GM12878 (cell line): ENCODE data around the gene NACC1. TPM values are rescaled to one million over a fixed set of nuclear protein-coding genes. Genes with fewer than 3 reads are reported as not detected.

Experiments used
- ATAC-seq: fragments of 200-7000 bp; cut with Tn5 transposase; 3 replicates; pipeline ENCODE4 v1.9.1; 2020; ENCODE audit warnings: mild to moderate bottlenecking, moderate library complexity
- BruUV-seq: library from RNA; stranded (reverse); fragments of 400-500 nt; replicated peaks from 2 replicates; lab custom pipeline; 2021; lab: Mats Ljungman, UMichigan
- CTCF ChIA-PET: fragments of 300-600 bp; sonication (Branson Sonifier 250); formaldehyde crosslinking; extraction: SDS; loops from one replicate; lab custom pipeline; 2021; ENCODE audit warnings: inconsistent platforms; lab: Yijun Ruan, JAX
- POLR2A ChIA-PET: fragments of 350-600 bp; formaldehyde crosslinking; extraction: SDS; loops from one replicate; lab custom pipeline; 2021; ENCODE audit warnings: inconsistent platforms; lab: Charles Lee
- RAD21 ChIA-PET: fragments of 300-600 bp; sonication (Branson Sonifier 250); formaldehyde crosslinking; loops from one replicate; lab custom pipeline; 2023; ENCODE audit warnings: antibody characterized with exemption; ENCODE audit not compliant: unreplicated experiment; lab: Charles Lee
- SMC1A ChIA-PET: fragments of 300-600 bp; sonication (Branson Sonifier 250); formaldehyde crosslinking; loops from one replicate; lab custom pipeline; 2023; ENCODE audit not compliant: unreplicated experiment, uncharacterized antibody; lab: Charles Lee
- DNase-seq: peaks from one replicate; pipeline ENCODE4 v3.0.0-alpha.2; 2011; ENCODE audit warnings: low read depth, low spot score
- FAIRE-seq: peaks from 3 replicates; lab custom pipeline; 2011; peaks lifted over from hg19 to GRCh38; lab: Jason Lieb, UNC
- H2AFZ ChIP-seq: 2 replicates; pipeline ENCODE4 v1.6.0; 2011; ENCODE audit warnings: low read depth, low read length, control low read depth; ENCODE audit not compliant: control insufficient read depth
- H3K27ac ChIP-seq: 2 replicates; pipeline ENCODE4 v1.5.1; 2011; ENCODE audit warnings: control low read depth; ENCODE audit not compliant: control insufficient read depth, insufficient read depth
- H3K27me3 ChIP-seq, 2 experiments: replicated peaks in 1 of 2; 2 replicates each; pipeline versions ENCODE4 v1.6.0 to v1.6.1; 2011; ENCODE audit warnings: low read length in 1 of 2; ENCODE audit not compliant: control insufficient read depth in 2 of 2, insufficient read depth in 2 of 2
- H3K36me3 ChIP-seq, 2 experiments: 2 replicates each; pipeline ENCODE4 v1.5.1; 2011; ENCODE audit warnings: low read length in 1 of 2; ENCODE audit not compliant: control insufficient read depth in 2 of 2, insufficient read depth in 2 of 2
- H3K4me1 ChIP-seq: 2 replicates; pipeline ENCODE4 v1.6.1; 2011; ENCODE audit warnings: mild to moderate bottlenecking, low read length, moderate library complexity, mixed read lengths; ENCODE audit not compliant: control insufficient read depth, insufficient read depth
- H3K4me2 ChIP-seq: 2 replicates; pipeline ENCODE4 v1.6.0; 2011; ENCODE audit warnings: control low read depth; ENCODE audit not compliant: control insufficient read depth, insufficient read depth
- H3K4me3 ChIP-seq: fragments of 200-600 bp; sonication (generic); 2 replicates; pipeline ENCODE4 v1.5.1; 2016
- H3K79me2 ChIP-seq: 2 replicates; pipeline ENCODE4 v1.6.0; 2011; ENCODE audit warnings: low read length; ENCODE audit not compliant: control insufficient read depth, insufficient read depth
- H3K9ac ChIP-seq: 2 replicates; pipeline ENCODE4 v1.8.0; 2011; ENCODE audit warnings: low read length, control low read depth, mixed read lengths; ENCODE audit not compliant: control insufficient read depth, insufficient read depth
- H3K9me3 ChIP-seq: replicated peaks from 3 replicates; pipeline ENCODE4 v1.5.1; 2011; ENCODE audit warnings: mild to moderate bottlenecking, low read length; ENCODE audit not compliant: control insufficient read depth, insufficient read depth
- H4K20me1 ChIP-seq: 2 replicates; pipeline ENCODE4 v1.6.0; 2011; ENCODE audit not compliant: control insufficient read depth, insufficient read depth
- ATF2 ChIP-seq: IDR thresholded peaks from 2 replicates; pipeline ENCODE4 v1.6.1; 2012; ENCODE audit warnings: low read length, inconsistent platforms
- ATF7 ChIP-seq: fragments of 450-650 bp; IDR thresholded peaks from 2 replicates; pipeline ENCODE4 v1.6.1; 2016; ENCODE audit warnings: low read depth, mild to moderate bottlenecking
- CEBPZ ChIP-seq: fragments of 150-350 bp; IDR thresholded peaks from 2 replicates; pipeline ENCODE4 v1.6.1; 2016; ENCODE audit warnings: low read depth, low read length
- EP300 ChIP-seq, 2 experiments: fragments of 150-350 bp in 1 of 2; IDR thresholded peaks; 2 replicates each; pipeline ENCODE4 v1.6.1; 2011 to 2012; ENCODE audit warnings: low read depth in 2 of 2, low read length in 2 of 2, borderline replicate concordance in 1 of 2, improper control_type of control experiment in 1 of 2, inconsistent platforms in 1 of 2; ENCODE audit not compliant: control insufficient read depth in 1 of 2
- EZH2 ChIP-seq: IDR thresholded peaks from 2 replicates; pipeline ENCODE4 v1.6.1; 2012; ENCODE audit warnings: low read depth, mild to moderate bottlenecking, control low read depth, inconsistent platforms, low read length, borderline replicate concordance; ENCODE audit not compliant: control insufficient read depth
- FOXM1 ChIP-seq: IDR thresholded peaks from 2 replicates; pipeline ENCODE4 v1.6.1; 2012; ENCODE audit warnings: low read depth, mild to moderate bottlenecking, inconsistent platforms, low read length, moderate library complexity
- IKZF1 ChIP-seq: fragments of 450-650 bp; conservative IDR thresholded peaks from 2 replicates; pipeline ENCODE4 v1.6.1; 2017; ENCODE audit warnings: antibody characterized with exemption, mild to moderate bottlenecking
- JUNB ChIP-seq: IDR thresholded peaks from 2 replicates; pipeline ENCODE4 v1.6.1; 2016; ENCODE audit warnings: antibody characterized with exemption, mild to moderate bottlenecking
- JUND ChIP-seq: IDR thresholded peaks from 2 replicates; pipeline ENCODE4 v1.6.1; 2012; ENCODE audit warnings: low read depth, mild to moderate bottlenecking, low read length, improper control_type of control experiment, moderate library complexity
- NBN ChIP-seq: fragments of 450-650 bp; IDR thresholded peaks from 2 replicates; pipeline ENCODE4 v1.6.1; 2016
- PKNOX1 ChIP-seq: fragments of 450-650 bp; IDR thresholded peaks from 2 replicates; pipeline ENCODE4 v1.6.1; 2016; ENCODE audit warnings: mild to moderate bottlenecking
- RFX5 ChIP-seq: IDR thresholded peaks from 2 replicates; pipeline ENCODE4 v1.6.1; 2011; ENCODE audit warnings: low read depth, low read length, improper control_type of control experiment
- SMAD1 ChIP-seq: fragments of 450-650 bp; IDR thresholded peaks from 2 replicates; pipeline ENCODE4 v1.6.1; 2018; ENCODE audit warnings: mild to moderate bottlenecking, low read depth; ENCODE audit not compliant: partially characterized antibody
- SP1 ChIP-seq: IDR thresholded peaks from one replicate; pipeline ENCODE4 v1.6.1; 2011; ENCODE audit warnings: low read depth, low read length
- STAT1 ChIP-seq: fragments of 450-650 bp; conservative IDR thresholded peaks from 2 replicates; pipeline ENCODE4 v1.6.1; 2014; ENCODE audit warnings: antibody characterized with exemption, mild to moderate bottlenecking
- SUZ12 ChIP-seq: fragments of 200-600 bp; sonication (generic); IDR thresholded peaks from one replicate; pipeline ENCODE4 v1.6.1; 2018; ENCODE audit warnings: antibody characterized with exemption, mild to moderate bottlenecking; ENCODE audit not compliant: unreplicated experiment
- YBX1 ChIP-seq: fragments of 450-650 bp; IDR thresholded peaks from 2 replicates; pipeline ENCODE4 v1.6.1; 2016; ENCODE audit warnings: antibody characterized with exemption
- ZNF207 ChIP-seq: fragments of 450-650 bp; IDR thresholded peaks from 2 replicates; pipeline ENCODE4 v1.6.1; 2014; ENCODE audit warnings: antibody characterized with exemption, mild to moderate bottlenecking, borderline replicate concordance
- WGBS: methylation state at CpG from one replicate; pipeline ENCODE4 v1.1.6; 2016; ENCODE audit warnings: low lambda C conversion rate; ENCODE audit not compliant: insufficient replicate concordance, insufficient coverage; ENCODE audit errors: missing lambda C conversion rate; 5-methylcytosine and 5-hydroxymethylcytosine counted together
- in situ Hi-C: fragments of 300-500 bp; cut with MboI; formaldehyde crosslinking; loops from 9 replicates; pipeline ENCODE4 v1.14.3; 2018; ENCODE audit warnings: mixed read lengths
- intact Hi-C: fragments of 100-400 bp; cut with micrococcal nuclease; formaldehyde crosslinking; loops from one replicate; pipeline ENCODE4 v1.14.2; 2022; ENCODE audit not compliant: unreplicated experiment
- polyA plus RNA-seq, 11 experiments: library from polyadenylated mRNA; depleted of rRNA in 4 of 11; unstranded in 6 of 11; stranded (reverse) in 5 of 11; fragments of >200 nt; fragmentation: Nextera tagmentation in 4 of 11; fragmentation: Illumina TruSeq in 1 of 11; extraction: Ambion mirVana in 4 of 11; extraction: Trizol in 1 of 11; gene quantifications; 1 replicate in 1 of 11; 2 replicates in 10 of 11; pipeline versions ENCODE4 v1.2.1 to v1.2.3, GENCODE V29; 2011 to 2016; ENCODE audit warnings: inconsistent platforms in 2 of 11, missing spikeins in 2 of 11, low read depth in 1 of 11
- total RNA-seq, 4 experiments: library from RNA; depleted of rRNA in 3 of 4; stranded (reverse); fragments of >200 nt in 3 of 4; fragmentation: Illumina TruSeq in 1 of 4; extraction: Trizol in 1 of 4; gene quantifications; 2 replicates each; pipeline versions ENCODE4 v1.2.1 to v1.2.3, GENCODE V29; 2013 to 2021

Gene NACC1
- total and polyA plus RNA-seq, 10 of the 15 experiments (the other 5 are each of a cell fraction or from before 2014, with no cell fraction given) = 0.18 to 120 (median 19.2) TPM

- SMC1A ChIA-PET = interaction anchor here (0.7 kb wide), 1 partner anchor 17 kb away, joined by 3 read pairs; no protein-coding TSS in a partner anchor
- no peak overlapping the region for H2AFZ ChIP-seq
- TF ChIP-seq FOXM1 (peak; percentile 97), EP300 (IDR thresholded peaks at IDR 0.05; ENCODE audit: borderline replicate concordance in 1 of 2, control insufficient read depth in 1 of 2, low read depth in 2 of 2, low read length in 2 of 2) (peak; percentile 71 to 87; a peak in 3 of 4 replicates), JUNB (peak; percentile 100), ZNF207 (peak; percentile 69; the same call in 1 of the 2 replicates), YBX1 (no peak), IKZF1 (peak; percentile 85), ATF7 (peak; percentile 88), CEBPZ (no peak), STAT1 (peak; percentile 81; the same call in 1 of the 2 replicates), RFX5 (no peak), EZH2 (peak; percentile 100; the same call in 1 of the 2 replicates), SMAD1 (peak; percentile 53), ATF2 (no peak; the same call in 1 of the 2 replicates), JUND (peak; percentile 95), SUZ12 (no peak), SP1 (peak; percentile 72), PKNOX1 (peak; percentile 66), NBN (peak; percentile 100)
Measured at GRCh38 chr19:13100031-13100588, 18.0 kb upstream of the NACC1 start.

More at GRCh38 chr19:13100031-13100588, 18.0 kb upstream of the NACC1 start:
- CTCF ChIA-PET = interaction anchor here (0.5 to 3.0 kb wide), 5 partner anchors 18 to 135 kb away, joined by 3 to 13 read pairs (median 5); partner anchors contain the start of gene NACC1
- H3K9ac ChIP-seq = no peak overlapping the region
- FAIRE-seq = peak; percentile 98
- H3K4me1 ChIP-seq = peaks cover 53% of the 10 kb centered on the region
- BruUV-seq = no TSS peak
- no peaks in the 10 kb centered on the region; the same call in 2 of the 3 replicates for H3K9me3 ChIP-seq
- ATAC-seq = peak; percentile 57
- no peaks in the 10 kb centered on the region for H4K20me1 ChIP-seq
- POLR2A ChIA-PET = interaction anchor here (0.5 kb wide), 1 partner anchor 81 kb away, joined by 9 read pairs; no protein-coding TSS in a partner anchor
- H3K4me2 ChIP-seq = peak overlapping the region; percentile 84
- RAD21 ChIA-PET = interaction anchor here (1.0 kb wide), 1 partner anchor 123 kb away, joined by 3 read pairs; no protein-coding TSS in a partner anchor
- peaks cover 2 to 6% of the 10 kb centered on the region in 2 experiments for H3K27me3 ChIP-seq
- WGBS = 11% methylated on average over 12 of the region's 12 CpGs
- intact Hi-C loops = loop anchor here (5.0 kb wide), 2 partner anchors 52 to 162 kb away; partner anchors contain the start of genes IER2 and STX10
- DNase-seq = peak; percentile 78
- no peaks in the 10 kb centered on the region; a peak in 1 of 4 replicates for H3K36me3 ChIP-seq
- H3K4me3 ChIP-seq = no peak overlapping the region
- in situ Hi-C loops = no loop called here
- peaks cover 4% of the 10 kb centered on the region; the same call in 1 of the 2 replicates for H3K79me2 ChIP-seq
- H3K27ac ChIP-seq = no peak overlapping the region
